ENCODE measurements around the gene LGMN.
"Not testable (repeated sequence)": the region's sequence is repeated elsewhere in the genome, so short reads cannot be mapped to it uniquely, and the experiment has no call there.

GRCh38 chr14:92768236-92768635 is 19.8 kb upstream of the LGMN start:
- not testable (repeated sequence) for TF ChIP-seq POLR2A, POLR2AphosphoS5 (IDR thresholded peaks at IDR 0.05; ENCODE audit: low read depth, low read length)
